Glutamatergic neuron (in vitro differentiated cells): ENCODE measurements around the gene DNAAF1. TPM values are rescaled to one million over a fixed set of nuclear protein-coding genes. Genes with fewer than 3 reads are reported as not detected.

ENCODE experiments used
- DNase-seq: peaks from one replicate; pipeline ENCODE4 v3.0.0; 2022
- H3K27ac Mint-ChIP-seq: one replicate; pipeline ENCODE4 v1.8.0; 2020; ENCODE audit warnings: mild to moderate bottlenecking, mixed read lengths, inconsistent platforms; ENCODE audit not compliant: unreplicated experiment
- H3K27me3 Mint-ChIP-seq: one replicate; pipeline ENCODE4 v1.8.0; 2020; ENCODE audit warnings: mild to moderate bottlenecking, moderate library complexity, mixed read lengths, inconsistent platforms; ENCODE audit not compliant: unreplicated experiment
- H3K36me3 Mint-ChIP-seq: one replicate; pipeline ENCODE4 v1.8.0; 2020; ENCODE audit warnings: mild to moderate bottlenecking, mixed read lengths, inconsistent platforms; ENCODE audit not compliant: unreplicated experiment
- H3K4me1 Mint-ChIP-seq: one replicate; pipeline ENCODE4 v1.8.0; 2020; ENCODE audit warnings: mild to moderate bottlenecking, low read depth, mixed read lengths, inconsistent platforms; ENCODE audit not compliant: unreplicated experiment
- H3K4me3 Mint-ChIP-seq: one replicate; pipeline ENCODE4 v1.8.0; 2020; ENCODE audit warnings: mild to moderate bottlenecking, mixed read lengths, inconsistent platforms; ENCODE audit not compliant: unreplicated experiment
- H3K9me3 Mint-ChIP-seq: one replicate; pipeline ENCODE4 v1.8.0; 2020; ENCODE audit warnings: mild to moderate bottlenecking, moderate library complexity, mixed read lengths, inconsistent platforms; ENCODE audit not compliant: unreplicated experiment
- total RNA-seq: library from RNA; stranded (reverse); fragmentation: NEBNext Ultra II Directional; extraction: Animal tissue kit (Norgen Biotek cat#: 25700); gene quantifications from one replicate; pipeline ENCODE4 v1.2.1, GENCODE V29; 2021; ENCODE audit not compliant: unreplicated experiment
- TF ChIP-seq, protein P1 (sequence below): fragments of 200-600 bp; sonication (generic); IDR thresholded peaks from one replicate; pipeline ENCODE4 v1.5.0; 2021; ENCODE audit not compliant: partially characterized antibody, unreplicated experiment

DNAAF1 gene
- total RNA-seq, 1 donor from 2014 or later, result 0.56 TPM

DNA sequence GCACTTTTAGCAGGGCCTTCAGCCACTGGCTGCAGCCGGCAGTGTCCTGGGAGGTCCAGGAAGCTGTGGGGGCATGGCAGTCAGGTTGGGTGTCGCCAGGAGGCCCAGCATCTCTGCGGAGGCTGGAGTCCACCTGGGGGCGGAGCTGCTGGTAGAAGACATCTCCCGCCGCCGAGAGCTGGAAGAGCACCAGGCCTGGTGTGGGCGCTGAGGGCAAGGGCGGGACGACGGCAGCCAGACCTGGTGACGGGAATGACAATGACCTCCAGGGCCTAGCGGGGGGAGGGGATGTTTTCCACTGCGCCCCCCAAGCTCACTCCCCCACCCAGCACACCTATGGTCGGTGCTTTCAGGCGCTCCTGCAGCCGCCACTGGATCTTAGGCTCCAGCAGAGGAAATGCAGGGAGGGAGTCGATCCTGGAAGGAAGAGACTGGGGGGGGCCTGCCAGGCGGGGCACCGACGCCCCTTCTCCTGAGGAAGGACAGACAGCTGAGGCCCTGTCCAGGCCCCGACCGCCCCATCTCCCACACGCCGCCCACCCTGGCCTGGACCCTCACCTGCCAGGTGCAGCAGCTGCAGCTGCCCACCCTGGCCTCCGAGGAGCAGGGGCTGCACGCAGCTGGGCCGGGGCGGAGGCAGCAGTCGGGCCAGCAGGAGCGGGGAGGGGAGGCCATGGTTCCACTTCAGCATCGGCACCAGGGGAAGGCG lies 34.7 kb downstream of the DNAAF1 start:
- no peak for DNase-seq
- no peaks in the 10 kb centered on the region for H3K27me3 Mint-ChIP-seq
- H3K4me3 Mint-ChIP-seq, result no peak overlapping the region
- peaks cover 4% of the 10 kb centered on the region for H3K4me1 Mint-ChIP-seq
- no peak overlapping the region for H3K27ac Mint-ChIP-seq
- H3K36me3 Mint-ChIP-seq, result no peaks in the 10 kb centered on the region
- TF ChIP-seq, protein P1, sequence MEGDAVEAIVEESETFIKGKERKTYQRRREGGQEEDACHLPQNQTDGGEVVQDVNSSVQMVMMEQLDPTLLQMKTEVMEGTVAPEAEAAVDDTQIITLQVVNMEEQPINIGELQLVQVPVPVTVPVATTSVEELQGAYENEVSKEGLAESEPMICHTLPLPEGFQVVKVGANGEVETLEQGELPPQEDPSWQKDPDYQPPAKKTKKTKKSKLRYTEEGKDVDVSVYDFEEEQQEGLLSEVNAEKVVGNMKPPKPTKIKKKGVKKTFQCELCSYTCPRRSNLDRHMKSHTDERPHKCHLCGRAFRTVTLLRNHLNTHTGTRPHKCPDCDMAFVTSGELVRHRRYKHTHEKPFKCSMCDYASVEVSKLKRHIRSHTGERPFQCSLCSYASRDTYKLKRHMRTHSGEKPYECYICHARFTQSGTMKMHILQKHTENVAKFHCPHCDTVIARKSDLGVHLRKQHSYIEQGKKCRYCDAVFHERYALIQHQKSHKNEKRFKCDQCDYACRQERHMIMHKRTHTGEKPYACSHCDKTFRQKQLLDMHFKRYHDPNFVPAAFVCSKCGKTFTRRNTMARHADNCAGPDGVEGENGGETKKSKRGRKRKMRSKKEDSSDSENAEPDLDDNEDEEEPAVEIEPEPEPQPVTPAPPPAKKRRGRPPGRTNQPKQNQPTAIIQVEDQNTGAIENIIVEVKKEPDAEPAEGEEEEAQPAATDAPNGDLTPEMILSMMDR, result no peak
- peaks cover 3% of the 10 kb centered on the region for H3K9me3 Mint-ChIP-seq

DNA sequence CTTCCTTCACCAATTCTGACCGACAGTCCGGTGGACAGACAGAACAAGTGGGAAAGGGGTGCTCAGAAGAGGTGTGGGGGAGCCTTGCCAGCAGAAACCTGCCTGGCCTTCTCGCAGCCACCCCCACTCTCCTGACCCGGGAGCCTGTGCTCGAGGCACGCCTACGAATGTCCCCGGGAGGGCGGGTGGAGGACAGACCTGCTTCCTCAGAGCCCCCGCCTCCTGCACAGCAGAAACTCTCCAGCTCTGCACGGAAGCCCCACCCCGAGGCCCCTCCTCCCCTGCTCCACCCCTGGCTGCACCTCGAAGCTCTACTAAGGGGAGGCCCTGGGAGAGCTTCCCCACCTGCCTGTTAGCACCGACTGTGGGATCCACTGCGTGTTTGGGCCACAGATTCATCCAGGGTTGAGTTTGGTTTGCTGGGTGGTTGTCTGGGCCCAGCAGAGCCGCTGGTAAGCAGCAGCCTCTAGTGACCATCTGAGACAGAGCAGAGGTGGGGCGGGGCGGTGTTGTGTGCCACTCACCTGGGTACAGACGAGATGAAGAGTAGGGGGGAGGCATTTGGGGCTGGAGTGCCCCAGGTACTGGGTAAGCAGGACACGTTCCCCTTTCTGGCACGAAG lies 35.5 kb downstream of the DNAAF1 start:
- no peak for DNase-seq

DNA sequence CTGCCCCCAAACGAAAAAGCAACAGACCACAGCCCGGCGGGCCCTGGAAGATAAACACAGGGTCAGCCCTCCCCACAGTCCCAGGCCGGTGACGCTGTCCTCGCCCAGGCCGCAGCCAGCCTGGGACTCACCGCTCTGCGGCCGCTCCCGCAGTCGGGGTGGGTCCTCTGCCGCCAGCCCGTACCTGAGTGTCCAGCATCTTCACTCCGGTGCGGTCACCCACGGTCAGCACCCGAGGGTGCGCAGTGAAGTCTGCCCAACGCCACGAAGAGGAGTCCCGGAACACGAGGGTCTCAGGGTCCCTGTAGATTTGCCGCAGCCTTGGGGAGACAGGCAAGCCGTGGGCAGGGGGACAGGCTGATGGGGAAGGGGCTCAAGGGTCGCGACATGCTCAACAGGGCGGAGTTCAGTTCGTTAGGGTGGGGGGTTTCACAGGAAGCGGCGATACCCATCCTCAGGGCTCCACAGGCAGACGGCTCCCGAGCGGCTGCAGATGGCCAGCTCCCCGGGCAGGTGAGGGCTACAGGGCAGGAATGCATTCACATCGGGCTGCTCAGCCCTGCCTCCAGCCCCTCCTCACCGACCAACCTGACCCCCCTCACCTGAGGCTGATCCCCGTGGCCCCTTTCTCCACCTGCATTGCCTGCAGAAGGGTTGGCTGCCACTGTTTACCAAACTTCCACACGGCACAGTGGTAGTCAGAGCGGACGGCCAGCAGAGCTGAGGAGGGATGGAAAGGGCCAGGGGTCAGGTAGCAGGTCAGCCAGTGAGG lies 36.2 kb downstream of the DNAAF1 start:
- no peak for DNase-seq
- H3K9me3 Mint-ChIP-seq, result peaks cover 3% of the 10 kb centered on the region
- TF ChIP-seq, protein P1, result no peak
- H3K27ac Mint-ChIP-seq, result no peak overlapping the region
- H3K4me1 Mint-ChIP-seq, result peaks cover 11% of the 10 kb centered on the region
- no peak overlapping the region for H3K4me3 Mint-ChIP-seq
- H3K27me3 Mint-ChIP-seq, result no peaks in the 10 kb centered on the region
- no peaks in the 10 kb centered on the region for H3K36me3 Mint-ChIP-seq

More for the DNA sequence above, 35.5 kb downstream of the DNAAF1 start:
- Mint-ChIP-seq H3K27me3 (no peaks in the 10 kb centered on the region), H3K9me3 (peaks cover 3% of the 10 kb centered on the region), H3K4me3 (no peak overlapping the region), H3K36me3 (no peaks in the 10 kb centered on the region), H3K27ac (no peak overlapping the region), H3K4me1 (peaks cover 9% of the 10 kb centered on the region)
- TF ChIP-seq, protein P1, result no peak

DNA sequence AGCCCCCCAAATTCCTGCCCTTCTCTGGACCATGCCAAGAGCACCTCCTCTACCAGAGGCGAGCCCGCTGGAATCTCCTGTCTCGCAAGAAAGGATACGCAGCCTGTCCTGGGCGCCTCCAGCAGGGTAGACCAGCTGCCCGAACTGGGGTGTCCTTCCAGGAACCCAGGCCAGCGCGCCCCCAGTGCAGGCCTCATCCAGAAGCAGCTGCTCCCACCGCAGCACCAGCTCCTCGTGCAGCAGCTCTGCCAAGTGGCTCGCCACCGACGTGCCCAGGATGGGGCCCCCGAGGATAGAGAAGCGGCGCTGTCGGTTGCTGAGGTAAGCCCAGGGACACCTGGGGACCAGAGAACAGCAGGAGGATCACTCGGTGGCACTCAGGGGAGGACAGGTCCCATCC lies 37.0 kb downstream of the DNAAF1 start:
- Mint-ChIP-seq H3K27ac (no peak overlapping the region), H3K4me3 (no peak overlapping the region), H3K4me1 (peaks cover 11% of the 10 kb centered on the region), H3K27me3 (no peaks in the 10 kb centered on the region), H3K9me3 (peaks cover 3% of the 10 kb centered on the region), H3K36me3 (no peaks in the 10 kb centered on the region)
- DNase-seq, result no peak
- TF ChIP-seq, protein P1, result no peak
